Measurements from ENCODE around the gene CCNJL.

DNA sequence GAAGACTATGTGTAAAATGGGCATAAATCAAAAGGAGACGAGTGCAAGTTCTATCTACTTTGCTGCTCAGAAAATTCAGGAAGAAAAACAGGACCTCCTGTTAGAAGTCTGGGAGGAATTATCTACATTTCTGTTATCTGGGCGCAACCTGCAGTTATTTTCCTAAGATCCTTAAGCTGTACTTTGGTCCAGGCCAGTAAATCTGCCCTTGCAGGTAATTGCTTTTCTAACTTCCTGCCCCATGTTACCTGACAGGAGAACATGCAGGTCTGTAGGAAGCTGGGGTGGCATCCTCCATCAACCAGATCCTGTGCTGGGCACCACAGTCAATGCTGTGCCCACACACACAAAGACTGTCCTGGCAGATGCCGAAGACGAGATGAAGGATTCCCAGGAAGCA lies 5.7 kb downstream of the CCNJL start:
- no peak for TF ChIP-seq EZH2 (IDR thresholded peaks at IDR 0.05; ENCODE audit: low read length)
- TF ChIP-seq, protein P1, sequence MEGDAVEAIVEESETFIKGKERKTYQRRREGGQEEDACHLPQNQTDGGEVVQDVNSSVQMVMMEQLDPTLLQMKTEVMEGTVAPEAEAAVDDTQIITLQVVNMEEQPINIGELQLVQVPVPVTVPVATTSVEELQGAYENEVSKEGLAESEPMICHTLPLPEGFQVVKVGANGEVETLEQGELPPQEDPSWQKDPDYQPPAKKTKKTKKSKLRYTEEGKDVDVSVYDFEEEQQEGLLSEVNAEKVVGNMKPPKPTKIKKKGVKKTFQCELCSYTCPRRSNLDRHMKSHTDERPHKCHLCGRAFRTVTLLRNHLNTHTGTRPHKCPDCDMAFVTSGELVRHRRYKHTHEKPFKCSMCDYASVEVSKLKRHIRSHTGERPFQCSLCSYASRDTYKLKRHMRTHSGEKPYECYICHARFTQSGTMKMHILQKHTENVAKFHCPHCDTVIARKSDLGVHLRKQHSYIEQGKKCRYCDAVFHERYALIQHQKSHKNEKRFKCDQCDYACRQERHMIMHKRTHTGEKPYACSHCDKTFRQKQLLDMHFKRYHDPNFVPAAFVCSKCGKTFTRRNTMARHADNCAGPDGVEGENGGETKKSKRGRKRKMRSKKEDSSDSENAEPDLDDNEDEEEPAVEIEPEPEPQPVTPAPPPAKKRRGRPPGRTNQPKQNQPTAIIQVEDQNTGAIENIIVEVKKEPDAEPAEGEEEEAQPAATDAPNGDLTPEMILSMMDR (optimal IDR thresholded peaks at IDR 0.05 in 1 of 3, IDR thresholded peaks at IDR 0.05 in 1 of 3, conservative IDR thresholded peaks at IDR 0.05 in 1 of 3; ENCODE audit: extremely low read depth in 1 of 3, insufficient read depth in 2 of 3, low read length in 3 of 3) = no peak

Data from keratinocyte (primary cell).